Suppressor macrophage (primary cell): ENCODE data around the gene GFER.

ENCODE experiments used
- DNase-seq, 4 experiments: peaks; one replicate each; pipeline ENCODE4 v3.0.0-alpha.2; 2020 to 2022

Gene GFER

GRCh38 chr16:2027024-2028010 lies 43.3 kb downstream of the GFER start:
- no peak for DNase-seq

GRCh38 chr16:2028146-2028545 lies 44.2 kb downstream of the GFER start:
- no peak for DNase-seq

GRCh38 chr16:2028620-2029220 lies 44.7 kb downstream of the GFER start:
- DNase-seq = no peak

- no peak for DNase-seq
These were observed 45.4 kb downstream of the GFER start for GRCh38 chr16:2029350-2029749.

GRCh38 chr16:2030036-2030435 lies 46.0 kb downstream of the GFER start:
- DNase-seq = no peak

GRCh38 chr16:2031081-2031577 lies 47.1 kb downstream of the GFER start:
- DNase-seq = peak in 1 of 4 experiments; percentile 1

- DNase-seq = peak in 1 of 4 experiments; percentile 4
These were observed 48.5 kb downstream of the GFER start for GRCh38 chr16:2032285-2033056.

GRCh38 chr16:2033057-2033908 lies 49.3 kb downstream of the GFER start:
- DNase-seq = peak in 3 of 4 experiments; percentile 31 to 61 (median 52)

GRCh38 chr16:2033909-2034695 lies 50.1 kb downstream of the GFER start:
- peak in 2 of 4 experiments; percentile 42 to 60 for DNase-seq

- no peak for DNase-seq
These were observed 50.9 kb downstream of the GFER start for GRCh38 chr16:2034696-2035430.

- peak in 1 of 4 experiments; percentile 1 for DNase-seq
These were observed 51.6 kb downstream of the GFER start for GRCh38 chr16:2035431-2036199.

- DNase-seq = peak in 1 of 4 experiments; percentile 1
These were observed 52.4 kb downstream of the GFER start for GRCh38 chr16:2036200-2036966.

- DNase-seq = peak in 1 of 4 experiments; percentile 1
These were observed 53.1 kb downstream of the GFER start for GRCh38 chr16:2037115-2037514.
